Stimulated activated CD8-positive, alpha-beta memory T cell treated with anti-CD3 and anti-CD28 coated beads, Interleukin-2, amount 100 ng/mL, for 48 hours (primary cell): ENCODE results near the gene AP5Z1.
"Not testable (repeated sequence)": the region's sequence is repeated elsewhere in the genome, so short reads cannot be mapped to it uniquely, and the experiment has no call there.

Experiments used
- DNase-seq, 2 donors: peaks; one replicate each; pipeline ENCODE4 v3.0.0-alpha.2; 2020; ENCODE audit warnings: low read depth in 2 of 2

Gene AP5Z1

GRCh38 chr7:4788627-4789189 is 13.3 kb downstream of the AP5Z1 start:
- no peak for DNase-seq

GRCh38 chr7:4789194-4790077 is 14.0 kb downstream of the AP5Z1 start:
- DNase-seq: no peak

- DNase-seq: no peak
These were observed 14.6 kb downstream of the AP5Z1 start for GRCh38 chr7:4790078-4790465.

- DNase-seq: no peak
These were observed 15.1 kb downstream of the AP5Z1 start for GRCh38 chr7:4790516-4790991.

GRCh38 chr7:4791101-4791737 is 15.8 kb downstream of the AP5Z1 start:
- no peak for DNase-seq

- DNase-seq: peak; percentile 72 to 78
These were observed 16.5 kb downstream of the AP5Z1 start for GRCh38 chr7:4791738-4792536.

- peak in 1 of 2 donors; percentile 5 for DNase-seq
These were observed 17.2 kb downstream of the AP5Z1 start for GRCh38 chr7:4792537-4793126.

GRCh38 chr7:4793385-4793993 is 18.1 kb downstream of the AP5Z1 start:
- DNase-seq: not testable (repeated sequence)

- DNase-seq: not testable (repeated sequence)
These were observed 18.7 kb downstream of the AP5Z1 start for GRCh38 chr7:4794171-4794570.

- no peak for DNase-seq
These were observed 19.3 kb downstream of the AP5Z1 start for GRCh38 chr7:4794591-4795350.

- no peak for DNase-seq
These were observed 21.0 kb downstream of the AP5Z1 start for GRCh38 chr7:4796453-4796852.

GRCh38 chr7:4797858-4798705 is 22.7 kb downstream of the AP5Z1 start:
- peak; percentile 40 to 56 for DNase-seq

GRCh38 chr7:4798706-4799235 is 23.3 kb downstream of the AP5Z1 start:
- DNase-seq: no peak

GRCh38 chr7:4799508-4800268 is 24.3 kb downstream of the AP5Z1 start:
- no peak for DNase-seq

GRCh38 chr7:4800487-4800886 is 25.1 kb downstream of the AP5Z1 start:
- no peak for DNase-seq

- DNase-seq: no peak
These were observed 25.8 kb downstream of the AP5Z1 start for GRCh38 chr7:4800926-4801838.

- no peak for DNase-seq
These were observed 26.4 kb downstream of the AP5Z1 start for GRCh38 chr7:4801839-4802231.
